ENCODE data around the gene AHCYL1.

- TF ChIP-seq CTCF (conservative IDR thresholded peaks at IDR 0.05; ENCODE audit: low read depth, low read length) (no peak), EZH2 (IDR thresholded peaks at IDR 0.05; ENCODE audit: borderline replicate concordance, low read depth, low read length, poor library complexity, severe bottlenecking) (no peak)
Measured at GRCh38 chr1:109969146-109969829, 15.3 kb upstream of the AHCYL1 start.

All from A673 (cell line).